Lower leg skin (tissue), 3 donors: ENCODE results near the gene MAP3K7CL.

Experiments
- CTCF ChIP-seq, 3 donors: fragments of 450-650 bp; IDR thresholded peaks; one replicate each; pipeline ENCODE4 v1.5.1; 2016; ENCODE audit warnings: antibody characterized with exemption in 3 of 3, mild to moderate bottlenecking in 3 of 3, moderate library complexity in 2 of 3
- POLR2A ChIP-seq, 2 donors: fragments of 450-650 bp; IDR thresholded peaks; one replicate each; pipeline ENCODE4 v1.6.1; 2016 to 2017; ENCODE audit warnings: antibody characterized with exemption in 2 of 2, mild to moderate bottlenecking in 1 of 2, moderate library complexity in 1 of 2

GRCh38 chr21:29208682-29209059 lies 78.2 kb downstream of the MAP3K7CL start:
- TF ChIP-seq POLR2A (IDR thresholded peaks at IDR 0.05) (no peak), CTCF (IDR thresholded peaks at IDR 0.05) (no peak)
